Ovary (tissue), 3 donors: ENCODE data around the gene SEPTIN7.

Experiments
- CTCF ChIP-seq, 3 donors: fragments of 450-650 bp in 2 of 3; fragments of 200-600 bp in 1 of 3; IDR thresholded peaks; one replicate each; pipeline versions ENCODE4 v1.5.1 to v1.8.0; 2016 to 2022; ENCODE audit warnings: antibody characterized with exemption in 3 of 3, mild to moderate bottlenecking in 1 of 3
- POLR2A ChIP-seq: fragments of 450-650 bp; IDR thresholded peaks from one replicate; pipeline ENCODE4 v1.6.1; 2017; ENCODE audit warnings: antibody characterized with exemption, mild to moderate bottlenecking, moderate library complexity
- donor health status: DM: no; HTN: no; CAD: no.

- TF ChIP-seq POLR2A (peak; percentile 20), CTCF (IDR thresholded peaks at IDR 0.05) (peak; percentile 40 to 54 (median 53))
Observed at GRCh38 chr7:35801392-35802101, 690 bp downstream of the SEPTIN7 start.
